ENCODE data around the gene FBLN1.

FBLN1 gene

DNA sequence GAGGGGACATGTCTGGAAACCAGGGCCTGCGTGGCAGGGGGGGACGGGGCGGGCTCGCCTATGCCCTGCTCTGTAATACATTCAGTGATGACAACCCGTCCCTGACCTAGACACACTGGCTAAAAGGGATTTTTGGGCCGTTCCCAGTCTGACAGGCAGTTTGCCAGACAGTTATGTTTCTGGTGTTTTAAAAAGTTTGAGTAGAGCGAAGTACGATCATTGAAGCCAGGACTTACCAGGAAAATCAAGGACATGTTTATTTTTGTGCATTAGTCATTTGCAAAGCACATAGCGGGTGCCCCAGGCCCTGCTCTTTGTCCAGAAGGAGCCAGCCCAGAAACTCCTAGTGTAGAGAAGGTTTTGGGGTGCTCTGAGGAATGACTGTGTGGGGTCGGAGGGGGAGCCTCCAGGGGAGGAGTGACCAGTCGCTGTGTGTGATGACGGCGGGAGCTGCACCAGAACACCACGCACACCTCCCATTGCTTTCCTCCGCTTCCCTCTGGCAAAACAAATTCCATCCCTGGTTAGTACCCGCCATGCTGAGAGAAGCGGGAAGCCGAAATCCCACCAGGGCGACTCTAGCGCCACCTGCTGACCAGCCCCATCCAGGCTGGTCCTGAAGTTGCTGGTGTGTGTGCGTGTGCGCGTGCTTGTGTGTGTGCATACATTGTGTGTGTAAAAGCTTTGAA is 50.8 kb downstream of the FBLN1 start (continued):
- TF ChIP-seq ZNF155 (tag by site-specific recombination; IDR thresholded peaks at IDR 0.05) (no peak), ZNF707 (tag by site-specific recombination; IDR thresholded peaks at IDR 0.05) (no peak), ZNF211 (tag by site-specific recombination; IDR thresholded peaks at IDR 0.05; ENCODE audit: low read depth) (no peak), ZNF433 (tag by site-specific recombination; IDR thresholded peaks at IDR 0.05; ENCODE audit: low read depth) (no peak), GLIS2 (tag by site-specific recombination; IDR thresholded peaks at IDR 0.05) (no peak), ZNF24 (tag by site-specific recombination; IDR thresholded peaks at IDR 0.05) (0 out of 2 replicates have a peak, but pooled peaks have one; percentile 26), MEIS1 (CRISPR knock-in tag; IDR thresholded peaks at IDR 0.05; ENCODE audit: borderline replicate concordance) (no peak), ZBTB7A (tag by site-specific recombination; IDR thresholded peaks at IDR 0.05; ENCODE audit: low read depth) (no peak), ZNF785 (tag by site-specific recombination; IDR thresholded peaks at IDR 0.05) (no peak), ZNF354C (tag by site-specific recombination; IDR thresholded peaks at IDR 0.05; ENCODE audit: borderline replicate concordance, low read depth) (no peak), ZNF404 (tag by site-specific recombination; IDR thresholded peaks at IDR 0.05) (no peak), ZEB2 (tag by site-specific recombination; IDR thresholded peaks at IDR 0.05) (peak; percentile 23; the same call in 1 of the 2 replicates), TRIM28 (IDR thresholded peaks at IDR 0.05; ENCODE audit: borderline replicate concordance, low read length) (no peak), ZNF324 (tag by site-specific recombination; IDR thresholded peaks at IDR 0.05) (0 out of 2 replicates have a peak, but pooled peaks have one; percentile 18), SCRT2 (tag by site-specific recombination; IDR thresholded peaks at IDR 0.05) (no peak), ZNF677 (tag by site-specific recombination; IDR thresholded peaks at IDR 0.05) (no peak), HOXC10 (CRISPR knock-in tag; IDR thresholded peaks at IDR 0.05) (no peak), RBAK (tag by site-specific recombination; IDR thresholded peaks at IDR 0.05) (no peak), ZNF629 (tag by site-specific recombination; IDR thresholded peaks at IDR 0.05) (peak; percentile 61; the same call in 1 of the 2 replicates)
- TF ChIP-seq, protein P1, sequence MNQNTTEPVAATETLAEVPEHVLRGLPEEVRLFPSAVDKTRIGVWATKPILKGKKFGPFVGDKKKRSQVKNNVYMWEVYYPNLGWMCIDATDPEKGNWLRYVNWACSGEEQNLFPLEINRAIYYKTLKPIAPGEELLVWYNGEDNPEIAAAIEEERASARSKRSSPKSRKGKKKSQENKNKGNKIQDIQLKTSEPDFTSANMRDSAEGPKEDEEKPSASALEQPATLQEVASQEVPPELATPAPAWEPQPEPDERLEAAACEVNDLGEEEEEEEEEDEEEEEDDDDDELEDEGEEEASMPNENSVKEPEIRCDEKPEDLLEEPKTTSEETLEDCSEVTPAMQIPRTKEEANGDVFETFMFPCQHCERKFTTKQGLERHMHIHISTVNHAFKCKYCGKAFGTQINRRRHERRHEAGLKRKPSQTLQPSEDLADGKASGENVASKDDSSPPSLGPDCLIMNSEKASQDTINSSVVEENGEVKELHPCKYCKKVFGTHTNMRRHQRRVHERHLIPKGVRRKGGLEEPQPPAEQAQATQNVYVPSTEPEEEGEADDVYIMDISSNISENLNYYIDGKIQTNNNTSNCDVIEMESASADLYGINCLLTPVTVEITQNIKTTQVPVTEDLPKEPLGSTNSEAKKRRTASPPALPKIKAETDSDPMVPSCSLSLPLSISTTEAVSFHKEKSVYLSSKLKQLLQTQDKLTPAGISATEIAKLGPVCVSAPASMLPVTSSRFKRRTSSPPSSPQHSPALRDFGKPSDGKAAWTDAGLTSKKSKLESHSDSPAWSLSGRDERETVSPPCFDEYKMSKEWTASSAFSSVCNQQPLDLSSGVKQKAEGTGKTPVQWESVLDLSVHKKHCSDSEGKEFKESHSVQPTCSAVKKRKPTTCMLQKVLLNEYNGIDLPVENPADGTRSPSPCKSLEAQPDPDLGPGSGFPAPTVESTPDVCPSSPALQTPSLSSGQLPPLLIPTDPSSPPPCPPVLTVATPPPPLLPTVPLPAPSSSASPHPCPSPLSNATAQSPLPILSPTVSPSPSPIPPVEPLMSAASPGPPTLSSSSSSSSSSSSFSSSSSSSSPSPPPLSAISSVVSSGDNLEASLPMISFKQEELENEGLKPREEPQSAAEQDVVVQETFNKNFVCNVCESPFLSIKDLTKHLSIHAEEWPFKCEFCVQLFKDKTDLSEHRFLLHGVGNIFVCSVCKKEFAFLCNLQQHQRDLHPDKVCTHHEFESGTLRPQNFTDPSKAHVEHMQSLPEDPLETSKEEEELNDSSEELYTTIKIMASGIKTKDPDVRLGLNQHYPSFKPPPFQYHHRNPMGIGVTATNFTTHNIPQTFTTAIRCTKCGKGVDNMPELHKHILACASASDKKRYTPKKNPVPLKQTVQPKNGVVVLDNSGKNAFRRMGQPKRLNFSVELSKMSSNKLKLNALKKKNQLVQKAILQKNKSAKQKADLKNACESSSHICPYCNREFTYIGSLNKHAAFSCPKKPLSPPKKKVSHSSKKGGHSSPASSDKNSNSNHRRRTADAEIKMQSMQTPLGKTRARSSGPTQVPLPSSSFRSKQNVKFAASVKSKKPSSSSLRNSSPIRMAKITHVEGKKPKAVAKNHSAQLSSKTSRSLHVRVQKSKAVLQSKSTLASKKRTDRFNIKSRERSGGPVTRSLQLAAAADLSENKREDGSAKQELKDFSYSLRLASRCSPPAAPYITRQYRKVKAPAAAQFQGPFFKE (tag by site-specific recombination; IDR thresholded peaks at IDR 0.05; ENCODE audit: borderline replicate concordance) = no peak
- TF ChIP-seq, protein P2, sequence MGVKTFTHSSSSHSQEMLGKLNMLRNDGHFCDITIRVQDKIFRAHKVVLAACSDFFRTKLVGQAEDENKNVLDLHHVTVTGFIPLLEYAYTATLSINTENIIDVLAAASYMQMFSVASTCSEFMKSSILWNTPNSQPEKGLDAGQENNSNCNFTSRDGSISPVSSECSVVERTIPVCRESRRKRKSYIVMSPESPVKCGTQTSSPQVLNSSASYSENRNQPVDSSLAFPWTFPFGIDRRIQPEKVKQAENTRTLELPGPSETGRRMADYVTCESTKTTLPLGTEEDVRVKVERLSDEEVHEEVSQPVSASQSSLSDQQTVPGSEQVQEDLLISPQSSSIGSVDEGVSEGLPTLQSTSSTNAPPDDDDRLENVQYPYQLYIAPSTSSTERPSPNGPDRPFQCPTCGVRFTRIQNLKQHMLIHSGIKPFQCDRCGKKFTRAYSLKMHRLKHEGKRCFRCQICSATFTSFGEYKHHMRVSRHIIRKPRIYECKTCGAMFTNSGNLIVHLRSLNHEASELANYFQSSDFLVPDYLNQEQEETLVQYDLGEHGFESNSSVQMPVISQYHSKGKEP (tag by site-specific recombination; IDR thresholded peaks at IDR 0.05) = no peak
- TF ChIP-seq, protein P3, sequence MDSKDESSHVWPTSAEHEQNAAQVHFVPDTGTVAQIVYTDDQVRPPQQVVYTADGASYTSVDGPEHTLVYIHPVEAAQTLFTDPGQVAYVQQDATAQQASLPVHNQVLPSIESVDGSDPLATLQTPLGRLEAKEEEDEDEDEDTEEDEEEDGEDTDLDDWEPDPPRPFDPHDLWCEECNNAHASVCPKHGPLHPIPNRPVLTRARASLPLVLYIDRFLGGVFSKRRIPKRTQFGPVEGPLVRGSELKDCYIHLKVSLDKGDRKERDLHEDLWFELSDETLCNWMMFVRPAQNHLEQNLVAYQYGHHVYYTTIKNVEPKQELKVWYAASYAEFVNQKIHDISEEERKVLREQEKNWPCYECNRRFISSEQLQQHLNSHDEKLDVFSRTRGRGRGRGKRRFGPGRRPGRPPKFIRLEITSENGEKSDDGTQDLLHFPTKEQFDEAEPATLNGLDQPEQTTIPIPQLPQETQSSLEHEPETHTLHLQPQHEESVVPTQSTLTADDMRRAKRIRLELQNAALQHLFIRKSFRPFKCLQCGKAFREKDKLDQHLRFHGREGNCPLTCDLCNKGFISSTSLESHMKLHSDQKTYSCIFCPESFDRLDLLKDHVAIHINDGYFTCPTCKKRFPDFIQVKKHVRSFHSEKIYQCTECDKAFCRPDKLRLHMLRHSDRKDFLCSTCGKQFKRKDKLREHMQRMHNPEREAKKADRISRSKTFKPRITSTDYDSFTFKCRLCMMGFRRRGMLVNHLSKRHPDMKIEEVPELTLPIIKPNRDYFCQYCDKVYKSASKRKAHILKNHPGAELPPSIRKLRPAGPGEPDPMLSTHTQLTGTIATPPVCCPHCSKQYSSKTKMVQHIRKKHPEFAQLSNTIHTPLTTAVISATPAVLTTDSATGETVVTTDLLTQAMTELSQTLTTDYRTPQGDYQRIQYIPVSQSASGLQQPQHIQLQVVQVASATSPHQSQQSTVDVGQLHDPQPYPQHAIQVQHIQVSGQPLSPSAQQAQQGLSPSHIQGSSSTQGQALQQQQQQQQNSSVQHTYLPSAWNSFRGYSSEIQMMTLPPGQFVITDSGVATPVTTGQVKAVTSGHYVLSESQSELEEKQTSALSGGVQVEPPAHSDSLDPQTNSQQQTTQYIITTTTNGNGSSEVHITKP (tag by site-specific recombination; IDR thresholded peaks at IDR 0.05) = no peak
- TF ChIP-seq, protein P4, sequence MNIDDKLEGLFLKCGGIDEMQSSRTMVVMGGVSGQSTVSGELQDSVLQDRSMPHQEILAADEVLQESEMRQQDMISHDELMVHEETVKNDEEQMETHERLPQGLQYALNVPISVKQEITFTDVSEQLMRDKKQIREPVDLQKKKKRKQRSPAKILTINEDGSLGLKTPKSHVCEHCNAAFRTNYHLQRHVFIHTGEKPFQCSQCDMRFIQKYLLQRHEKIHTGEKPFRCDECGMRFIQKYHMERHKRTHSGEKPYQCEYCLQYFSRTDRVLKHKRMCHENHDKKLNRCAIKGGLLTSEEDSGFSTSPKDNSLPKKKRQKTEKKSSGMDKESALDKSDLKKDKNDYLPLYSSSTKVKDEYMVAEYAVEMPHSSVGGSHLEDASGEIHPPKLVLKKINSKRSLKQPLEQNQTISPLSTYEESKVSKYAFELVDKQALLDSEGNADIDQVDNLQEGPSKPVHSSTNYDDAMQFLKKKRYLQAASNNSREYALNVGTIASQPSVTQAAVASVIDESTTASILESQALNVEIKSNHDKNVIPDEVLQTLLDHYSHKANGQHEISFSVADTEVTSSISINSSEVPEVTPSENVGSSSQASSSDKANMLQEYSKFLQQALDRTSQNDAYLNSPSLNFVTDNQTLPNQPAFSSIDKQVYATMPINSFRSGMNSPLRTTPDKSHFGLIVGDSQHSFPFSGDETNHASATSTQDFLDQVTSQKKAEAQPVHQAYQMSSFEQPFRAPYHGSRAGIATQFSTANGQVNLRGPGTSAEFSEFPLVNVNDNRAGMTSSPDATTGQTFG (tag by site-specific recombination; IDR thresholded peaks at IDR 0.05; ENCODE audit: borderline replicate concordance) = no peak
- TF ChIP-seq, protein P5, sequence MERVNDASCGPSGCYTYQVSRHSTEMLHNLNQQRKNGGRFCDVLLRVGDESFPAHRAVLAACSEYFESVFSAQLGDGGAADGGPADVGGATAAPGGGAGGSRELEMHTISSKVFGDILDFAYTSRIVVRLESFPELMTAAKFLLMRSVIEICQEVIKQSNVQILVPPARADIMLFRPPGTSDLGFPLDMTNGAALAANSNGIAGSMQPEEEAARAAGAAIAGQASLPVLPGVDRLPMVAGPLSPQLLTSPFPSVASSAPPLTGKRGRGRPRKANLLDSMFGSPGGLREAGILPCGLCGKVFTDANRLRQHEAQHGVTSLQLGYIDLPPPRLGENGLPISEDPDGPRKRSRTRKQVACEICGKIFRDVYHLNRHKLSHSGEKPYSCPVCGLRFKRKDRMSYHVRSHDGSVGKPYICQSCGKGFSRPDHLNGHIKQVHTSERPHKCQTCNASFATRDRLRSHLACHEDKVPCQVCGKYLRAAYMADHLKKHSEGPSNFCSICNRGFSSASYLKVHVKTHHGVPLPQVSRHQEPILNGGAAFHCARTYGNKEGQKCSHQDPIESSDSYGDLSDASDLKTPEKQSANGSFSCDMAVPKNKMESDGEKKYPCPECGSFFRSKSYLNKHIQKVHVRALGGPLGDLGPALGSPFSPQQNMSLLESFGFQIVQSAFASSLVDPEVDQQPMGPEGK (tag by site-specific recombination; IDR thresholded peaks at IDR 0.05) = 0 out of 2 replicates have a peak, but pooled peaks have one; percentile 27

Data from HEK293 (cell line).